Trophoblast cell (in vitro differentiated cells and primary cell): ENCODE measurements around the gene CORO2A. TPM values are rescaled to one million over a fixed set of nuclear protein-coding genes. Genes with fewer than 3 reads are reported as not detected.

Source experiments
- DNase-seq, 2 donors: peaks; one replicate each; pipeline ENCODE4 v3.0.0-alpha.2; 2016
- H2AFZ ChIP-seq: 2 replicates; pipeline ENCODE4 v1.6.1; 2013; ENCODE audit warnings: low read length, moderate library complexity, mild to moderate bottlenecking; ENCODE audit not compliant: insufficient read depth, poor library complexity
- H2AK5ac ChIP-seq: 2 replicates; pipeline ENCODE4 v1.6.1; 2013; ENCODE audit warnings: mild to moderate bottlenecking, low read length
- H2BK120ac ChIP-seq: 2 replicates; pipeline ENCODE4 v1.6.1; 2013; ENCODE audit warnings: low read length, mild to moderate bottlenecking, moderate library complexity; ENCODE audit not compliant: insufficient read depth, poor library complexity
- H2BK12ac ChIP-seq: 2 replicates; pipeline ENCODE4 v1.6.1; 2013; ENCODE audit warnings: mild to moderate bottlenecking, low read length, moderate library complexity
- H2BK5ac ChIP-seq: 2 replicates; pipeline ENCODE4 v1.6.1; 2013; ENCODE audit warnings: low read length, low read depth, moderate library complexity, mild to moderate bottlenecking; ENCODE audit not compliant: poor library complexity
- H3K14ac ChIP-seq: 2 replicates; pipeline ENCODE4 v1.6.1; 2013; ENCODE audit warnings: mild to moderate bottlenecking, low read length
- H3K18ac ChIP-seq: 2 replicates; pipeline ENCODE4 v1.6.1; 2013; ENCODE audit warnings: mild to moderate bottlenecking, low read length
- H3K23ac ChIP-seq: 2 replicates; pipeline ENCODE4 v1.6.1; 2013; ENCODE audit warnings: low read length
- H3K27ac ChIP-seq: 2 replicates; pipeline ENCODE4 v1.5.1; 2013; ENCODE audit warnings: low read depth, mild to moderate bottlenecking, inconsistent platforms, low read length, moderate library complexity
- H3K27me3 ChIP-seq: 2 replicates; pipeline ENCODE4 v1.6.1; 2013; ENCODE audit warnings: inconsistent platforms, mild to moderate bottlenecking, low read length, moderate library complexity; ENCODE audit not compliant: insufficient read depth
- H3K36me3 ChIP-seq, 2 experiments: 1 replicate in 1 of 2; 2 replicates in 1 of 2; pipeline ENCODE4 v1.6.1; 2013; ENCODE audit warnings: low read length in 2 of 2, mild to moderate bottlenecking in 2 of 2, moderate library complexity in 1 of 2; ENCODE audit not compliant: insufficient read depth in 2 of 2, control insufficient read depth in 1 of 2
- H3K4ac ChIP-seq: 2 replicates; pipeline ENCODE4 v1.6.1; 2013; ENCODE audit warnings: low read depth, mild to moderate bottlenecking, low read length, moderate library complexity
- H3K4me1 ChIP-seq, 2 experiments: 1 replicate in 1 of 2; 2 replicates in 1 of 2; pipeline ENCODE4 v1.6.1; 2013; ENCODE audit warnings: low read length in 2 of 2, mild to moderate bottlenecking in 2 of 2, moderate library complexity in 1 of 2; ENCODE audit not compliant: insufficient read depth in 2 of 2, control insufficient read depth in 1 of 2
- H3K4me2 ChIP-seq: 2 replicates; pipeline ENCODE4 v1.6.1; 2013; ENCODE audit warnings: inconsistent platforms, mild to moderate bottlenecking, low read length, moderate library complexity
- H3K4me3 ChIP-seq: 2 replicates; pipeline ENCODE4 v1.5.1; 2013; ENCODE audit warnings: mild to moderate bottlenecking, low read depth, low read length, inconsistent platforms
- H3K79me1 ChIP-seq: one replicate; pipeline ENCODE4 v1.6.1; 2013; ENCODE audit warnings: low read length
- H3K79me2 ChIP-seq: 2 replicates; pipeline ENCODE4 v1.6.1; 2013; ENCODE audit warnings: low read length, mild to moderate bottlenecking; ENCODE audit not compliant: control insufficient read depth, insufficient read depth, poor library complexity
- H3K9ac ChIP-seq: 2 replicates; pipeline ENCODE4 v1.6.1; 2013; ENCODE audit warnings: mild to moderate bottlenecking, low read length
- H3K9me3 ChIP-seq: 2 replicates; pipeline ENCODE4 v1.6.1; 2013; ENCODE audit warnings: low read depth, mild to moderate bottlenecking, control low read depth, inconsistent platforms, low read length; ENCODE audit not compliant: insufficient read depth
- H4K12ac ChIP-seq: 2 replicates; pipeline ENCODE4 v1.6.1; 2013; ENCODE audit warnings: low read depth, mild to moderate bottlenecking, low read length, moderate library complexity
- H4K8ac ChIP-seq: 2 replicates; pipeline ENCODE4 v1.6.1; 2013; ENCODE audit warnings: low read depth, mild to moderate bottlenecking, low read length, moderate library complexity
- H4K91ac ChIP-seq: one replicate; pipeline ENCODE4 v1.6.1; 2013; ENCODE audit warnings: low read depth, mild to moderate bottlenecking, low read length, moderate library complexity
- WGBS: extraction: QIAGEN DNeasy Blood & Tissue Kit; methylation state at CpG from one replicate; pipeline ENCODE4 v1.1.7; 2013; ENCODE audit warnings: missing lambda C conversion rate; ENCODE audit not compliant: insufficient read length, insufficient coverage; ENCODE audit errors: extremely low coverage; 5-methylcytosine and 5-hydroxymethylcytosine counted together
- polyA plus RNA-seq: library from polyadenylated mRNA; stranded (reverse); fragments of 200-250 nt; gene quantifications from 2 replicates; pipeline ENCODE4 v1.2.3, GENCODE V29; 2013

CORO2A gene
- 34.0 and 35.3 TPM in 2 replicates for polyA plus RNA-seq

GRCh38 chr9:98192503-98193335, at the start of gene CORO2A:
Gene CORO2A, minus strand, starts transcription at chr9:98192637. Its CDS starts 34,977 bp downstream, at chr9:98157660.
- Histone ChIP-seq H2BK12ac (peak within 1 kb of the TSS; percentile 78), H3K27ac (peak within 1 kb of the TSS; percentile 89), H2AFZ (peak within 1 kb of the TSS; percentile 90), H3K4ac (peak within 1 kb of the TSS; percentile 86), H4K12ac (peak within 1 kb of the TSS; percentile 80), H3K4me1 (peaks cover 23 to 39% of the 10 kb centered on the region in 2 experiments), H3K4me3 (peak within 1 kb of the TSS; percentile 92), H3K14ac (peak within 1 kb of the TSS; percentile 75), H3K36me3 (no peaks in the 10 kb centered on the region), H3K9ac (peak within 1 kb of the TSS; percentile 82), H2BK5ac (peak within 1 kb of the TSS; percentile 82), H3K79me2 (peaks cover 18% of the 10 kb centered on the region), H3K79me1 (peaks cover 25% of the 10 kb centered on the region), H3K4me2 (peak within 1 kb of the TSS; percentile 84), H2BK120ac (peak within 1 kb of the TSS; percentile 74), H3K9me3 (no peaks in the 10 kb centered on the region), H4K8ac (peak within 1 kb of the TSS; percentile 79), H3K18ac (peak within 1 kb of the TSS; percentile 90), H3K27me3 (no peaks in the 10 kb centered on the region), H3K23ac (no peak within 1 kb of the TSS), H4K91ac (peak within 1 kb of the TSS; percentile 78), H2AK5ac (peak within 1 kb of the TSS; percentile 75)
- peak; percentile 58 to 76 for DNase-seq
- no CpG with 5 or more reads among the region's 95 CpGs for WGBS

- Histone ChIP-seq H3K9ac (no peak overlapping the region), H2BK120ac (no peak overlapping the region), H3K4me3 (no peak overlapping the region), H3K79me2 (no peaks in the 10 kb centered on the region), H3K27ac (no peak overlapping the region), H3K23ac (no peak overlapping the region), H3K14ac (no peak overlapping the region), H2BK5ac (no peak overlapping the region), H4K12ac (no peak overlapping the region), H2BK12ac (no peak overlapping the region), H3K4ac (no peak overlapping the region), H3K79me1 (no peaks in the 10 kb centered on the region), H3K4me2 (no peak overlapping the region), H4K8ac (no peak overlapping the region), H3K9me3 (no peaks in the 10 kb centered on the region), H3K4me1 (peaks cover 7 to 8% of the 10 kb centered on the region in 2 experiments), H3K36me3 (peaks cover 0 to 3% of the 10 kb centered on the region in 2 experiments), H3K27me3 (no peaks in the 10 kb centered on the region), H2AFZ (no peak overlapping the region), H2AK5ac (no peak overlapping the region), H3K18ac (no peak overlapping the region), H4K91ac (no peak overlapping the region)
- WGBS: no CpG with 5 or more reads among the region's 8 CpGs
- DNase-seq: no peak
Measured at GRCh38 chr9:98241357-98242300, 49.2 kb upstream of the CORO2A start.

- Histone ChIP-seq H3K36me3 (no peaks in the 10 kb centered on the region), H2AFZ (no peak overlapping the region), H2AK5ac (no peak overlapping the region), H3K4me1 (peaks cover 4 to 5% of the 10 kb centered on the region in 2 experiments), H3K9ac (no peak overlapping the region), H3K4me2 (no peak overlapping the region), H3K27me3 (no peaks in the 10 kb centered on the region), H2BK120ac (no peak overlapping the region), H3K79me1 (no peaks in the 10 kb centered on the region), H3K4ac (no peak overlapping the region), H3K9me3 (no peaks in the 10 kb centered on the region), H2BK12ac (no peak overlapping the region), H3K18ac (no peak overlapping the region), H4K12ac (no peak overlapping the region), H3K14ac (no peak overlapping the region), H2BK5ac (no peak overlapping the region), H3K27ac (no peak overlapping the region), H3K4me3 (no peak overlapping the region), H4K91ac (no peak overlapping the region), H3K79me2 (no peaks in the 10 kb centered on the region), H3K23ac (no peak overlapping the region), H4K8ac (no peak overlapping the region)
- no CpG with 5 or more reads among the region's 3 CpGs for WGBS
- no peak for DNase-seq
Measured at GRCh38 chr9:98240475-98240874, 48.0 kb upstream of the CORO2A start.

GRCh38 chr9:98236901-98237487, 44.6 kb upstream of the CORO2A start:
- WGBS: no CpG with 5 or more reads among the region's 8 CpGs
- Histone ChIP-seq H3K9me3 (no peaks in the 10 kb centered on the region), H3K79me2 (no peaks in the 10 kb centered on the region), H3K36me3 (peaks cover 8 to 10% of the 10 kb centered on the region in 2 experiments), H3K4me2 (no peak overlapping the region), H3K4me1 (no peaks in the 10 kb centered on the region), H2BK12ac (no peak overlapping the region), H4K12ac (no peak overlapping the region), H3K79me1 (no peaks in the 10 kb centered on the region), H3K4ac (no peak overlapping the region), H3K27ac (no peak overlapping the region), H3K23ac (no peak overlapping the region), H3K14ac (no peak overlapping the region), H2AFZ (no peak overlapping the region), H3K27me3 (no peaks in the 10 kb centered on the region), H4K8ac (no peak overlapping the region), H3K18ac (no peak overlapping the region), H2AK5ac (no peak overlapping the region), H3K4me3 (no peak overlapping the region), H2BK120ac (no peak overlapping the region), H2BK5ac (no peak overlapping the region), H4K91ac (no peak overlapping the region), H3K9ac (no peak overlapping the region)
- peak in 1 of 2 donors; percentile 23 for DNase-seq
